HepG2 (cell line): ENCODE measurements around the gene SNX6. TPM values are rescaled to one million over a fixed set of nuclear protein-coding genes. Genes with fewer than 3 reads are reported as not detected.

Experiments used
- ETS1 ChIP-seq: sonication (generic); formaldehyde crosslinking; IDR thresholded peaks from 2 replicates; pipeline ENCODE4 v1.4.0; 2020; ENCODE audit warnings: missing genetic modification reagents
- MXD1 ChIP-seq: sonication (generic); formaldehyde crosslinking; IDR thresholded peaks from 2 replicates; pipeline ENCODE4 v1.4.0; 2020; ENCODE audit warnings: mild to moderate bottlenecking, missing genetic modification reagents
- NPAS2 ChIP-seq: sonication (generic); formaldehyde crosslinking; IDR thresholded peaks from 2 replicates; pipeline ENCODE4 v1.8.0; 2022; ENCODE audit warnings: mild to moderate bottlenecking, missing genetic modification reagents, borderline replicate concordance
- PAXIP1 ChIP-seq: sonication (generic); formaldehyde crosslinking; conservative IDR thresholded peaks from 2 replicates; pipeline ENCODE4 v1.4.0; 2020; ENCODE audit warnings: mild to moderate bottlenecking, missing genetic modification reagents, moderate library complexity
- RBFOX2 ChIP-seq: fragments of 200-400 bp; formaldehyde crosslinking; IDR thresholded peaks from 2 replicates; pipeline ENCODE4 v1.6.1; 2017; ENCODE audit warnings: low read depth, mild to moderate bottlenecking, low read length
- SMARCC2 ChIP-seq: fragments of 450-650 bp; IDR thresholded peaks from 2 replicates; pipeline ENCODE4 v1.6.1; 2017; ENCODE audit warnings: antibody characterized with exemption, mild to moderate bottlenecking
- ZBTB3 ChIP-seq: sonication (generic); formaldehyde crosslinking; IDR thresholded peaks from 2 replicates; pipeline ENCODE4 v1.4.0; 2020; ENCODE audit warnings: low read depth, mild to moderate bottlenecking, moderate library complexity, missing genetic modification reagents, borderline replicate concordance
- ZBTB37 ChIP-seq: sonication (generic); formaldehyde crosslinking; IDR thresholded peaks from 2 replicates; pipeline ENCODE4 v1.4.0; 2020; ENCODE audit warnings: mild to moderate bottlenecking, missing genetic modification reagents
- ZBTB38 ChIP-seq: sonication (generic); formaldehyde crosslinking; IDR thresholded peaks from 2 replicates; pipeline ENCODE4 v1.5.1; 2020; ENCODE audit warnings: mild to moderate bottlenecking, missing genetic modification reagents
- ZBTB42 ChIP-seq: sonication (generic); formaldehyde crosslinking; IDR thresholded peaks from 2 replicates; pipeline ENCODE4 v1.5.0; 2020; ENCODE audit warnings: mild to moderate bottlenecking, missing genetic modification reagents
- ZBTB7B ChIP-seq: sonication (generic); formaldehyde crosslinking; IDR thresholded peaks from 2 replicates; pipeline ENCODE4 v1.4.0; 2020; ENCODE audit warnings: missing genetic modification reagents
- ZFP36L2 ChIP-seq: sonication (generic); formaldehyde crosslinking; IDR thresholded peaks from 2 replicates; pipeline ENCODE4 v1.4.0; 2020; ENCODE audit warnings: missing genetic modification reagents
- ZNF326 ChIP-seq: sonication (generic); formaldehyde crosslinking; IDR thresholded peaks from 2 replicates; pipeline ENCODE4 v1.4.0; 2020; ENCODE audit warnings: missing genetic modification reagents, borderline replicate concordance
- ZNF354B ChIP-seq: sonication (generic); formaldehyde crosslinking; IDR thresholded peaks from 2 replicates; pipeline ENCODE4 v1.8.0; 2022; ENCODE audit warnings: mild to moderate bottlenecking, missing genetic modification reagents
- polyA plus RNA-seq, 8 experiments: library from polyadenylated mRNA; depleted of rRNA in 3 of 8; stranded (reverse) in 7 of 8; unstranded in 1 of 8; fragments of >200 nt; fragmentation: Illumina TruSeq in 4 of 8; extraction: Trizol in 4 of 8; gene quantifications; 2 replicates each; pipeline versions ENCODE4 v1.2.1 to v1.2.3, GENCODE V29; 2011 to 2016; ENCODE audit warnings: low read depth in 4 of 8, missing spikeins in 1 of 8, mixed read lengths in 1 of 8; ENCODE audit not compliant: insufficient read depth in 1 of 8
- total RNA-seq, 5 experiments: library from RNA; depleted of rRNA; stranded (reverse); fragments of >200 nt; fragmentation: Illumina TruSeq; extraction: Trizol; gene quantifications; 2 replicates each; pipeline ENCODE4 v1.2.3, GENCODE V29; 2016; ENCODE audit warnings: low read depth in 1 of 5
- TF ChIP-seq, protein P1 (sequence below): sonication (generic); formaldehyde crosslinking; IDR thresholded peaks from 2 replicates; pipeline ENCODE4 v1.4.0; 2020; ENCODE audit warnings: missing genetic modification reagents

Gene SNX6
- total and polyA plus RNA-seq, 2 of the 13 experiments (the other 11 are each of a cell fraction or from before 2014, with no cell fraction given): 92.3 to 169 TPM

DNA sequence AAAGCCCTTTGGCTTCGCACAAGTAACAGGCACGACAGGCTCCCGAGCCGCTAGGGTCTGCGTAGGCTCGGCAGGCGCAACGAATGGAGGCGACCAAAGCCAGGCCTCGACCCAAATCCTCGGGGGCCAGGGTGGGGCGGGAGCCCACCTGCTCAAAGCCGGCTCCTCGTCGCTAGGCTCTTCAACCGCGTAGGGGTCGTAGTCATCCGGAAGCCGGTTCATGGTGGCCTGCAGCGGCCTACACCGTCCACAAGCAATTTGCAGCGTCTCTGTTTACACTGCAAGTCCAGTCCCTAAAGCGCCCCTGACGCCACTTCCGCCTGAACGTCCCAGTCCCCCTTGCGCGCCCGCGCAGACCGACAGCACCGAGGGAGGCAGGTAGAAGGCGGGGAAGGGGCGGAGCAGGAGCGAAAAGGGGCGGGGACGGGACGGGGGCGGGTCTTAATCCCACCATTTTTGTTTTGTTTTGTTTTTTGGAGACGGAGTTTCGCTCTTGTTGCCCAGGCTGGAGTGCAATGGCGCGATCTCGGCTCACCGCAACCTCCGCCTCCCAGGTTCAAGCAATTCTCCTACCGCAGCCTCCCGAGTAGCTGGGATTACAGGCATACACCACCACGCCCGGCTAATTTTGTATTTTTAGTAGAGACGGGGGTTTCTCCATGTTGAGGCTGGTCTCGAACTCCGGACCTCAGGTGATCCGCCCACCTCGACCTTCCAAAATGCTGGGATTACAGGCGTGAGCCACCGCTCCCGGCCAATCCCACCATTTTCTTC is 90.4 kb downstream of the SNX6 start, which contains the start of gene EAPP (continued):
- TF ChIP-seq ZBTB37 (CRISPR knock-in tag) (0 out of 2 replicates have a peak, but pooled peaks have one; percentile 55), ZNF326 (CRISPR knock-in tag) (peak; percentile 77), ETS1 (CRISPR knock-in tag) (no peak), ZBTB7B (CRISPR knock-in tag) (peak; percentile 99), ZNF354B (CRISPR knock-in tag) (no peak), MXD1 (CRISPR knock-in tag) (peak; percentile 96), PAXIP1 (CRISPR knock-in tag) (peak; percentile 91), ZBTB42 (CRISPR knock-in tag) (peak; percentile 62; the same call in 1 of the 2 replicates), SMARCC2 (0 out of 2 replicates have a peak, but pooled peaks have one; percentile 7), ZFP36L2 (0 out of 2 replicates have a peak, but pooled peaks have one; percentile 73), RBFOX2 (peak; percentile 98), ZBTB38 (CRISPR knock-in tag) (peak; percentile 98), ZBTB3 (CRISPR knock-in tag) (peak; percentile 94), NPAS2 (CRISPR knock-in tag) (no peak)
- TF ChIP-seq, protein P1, sequence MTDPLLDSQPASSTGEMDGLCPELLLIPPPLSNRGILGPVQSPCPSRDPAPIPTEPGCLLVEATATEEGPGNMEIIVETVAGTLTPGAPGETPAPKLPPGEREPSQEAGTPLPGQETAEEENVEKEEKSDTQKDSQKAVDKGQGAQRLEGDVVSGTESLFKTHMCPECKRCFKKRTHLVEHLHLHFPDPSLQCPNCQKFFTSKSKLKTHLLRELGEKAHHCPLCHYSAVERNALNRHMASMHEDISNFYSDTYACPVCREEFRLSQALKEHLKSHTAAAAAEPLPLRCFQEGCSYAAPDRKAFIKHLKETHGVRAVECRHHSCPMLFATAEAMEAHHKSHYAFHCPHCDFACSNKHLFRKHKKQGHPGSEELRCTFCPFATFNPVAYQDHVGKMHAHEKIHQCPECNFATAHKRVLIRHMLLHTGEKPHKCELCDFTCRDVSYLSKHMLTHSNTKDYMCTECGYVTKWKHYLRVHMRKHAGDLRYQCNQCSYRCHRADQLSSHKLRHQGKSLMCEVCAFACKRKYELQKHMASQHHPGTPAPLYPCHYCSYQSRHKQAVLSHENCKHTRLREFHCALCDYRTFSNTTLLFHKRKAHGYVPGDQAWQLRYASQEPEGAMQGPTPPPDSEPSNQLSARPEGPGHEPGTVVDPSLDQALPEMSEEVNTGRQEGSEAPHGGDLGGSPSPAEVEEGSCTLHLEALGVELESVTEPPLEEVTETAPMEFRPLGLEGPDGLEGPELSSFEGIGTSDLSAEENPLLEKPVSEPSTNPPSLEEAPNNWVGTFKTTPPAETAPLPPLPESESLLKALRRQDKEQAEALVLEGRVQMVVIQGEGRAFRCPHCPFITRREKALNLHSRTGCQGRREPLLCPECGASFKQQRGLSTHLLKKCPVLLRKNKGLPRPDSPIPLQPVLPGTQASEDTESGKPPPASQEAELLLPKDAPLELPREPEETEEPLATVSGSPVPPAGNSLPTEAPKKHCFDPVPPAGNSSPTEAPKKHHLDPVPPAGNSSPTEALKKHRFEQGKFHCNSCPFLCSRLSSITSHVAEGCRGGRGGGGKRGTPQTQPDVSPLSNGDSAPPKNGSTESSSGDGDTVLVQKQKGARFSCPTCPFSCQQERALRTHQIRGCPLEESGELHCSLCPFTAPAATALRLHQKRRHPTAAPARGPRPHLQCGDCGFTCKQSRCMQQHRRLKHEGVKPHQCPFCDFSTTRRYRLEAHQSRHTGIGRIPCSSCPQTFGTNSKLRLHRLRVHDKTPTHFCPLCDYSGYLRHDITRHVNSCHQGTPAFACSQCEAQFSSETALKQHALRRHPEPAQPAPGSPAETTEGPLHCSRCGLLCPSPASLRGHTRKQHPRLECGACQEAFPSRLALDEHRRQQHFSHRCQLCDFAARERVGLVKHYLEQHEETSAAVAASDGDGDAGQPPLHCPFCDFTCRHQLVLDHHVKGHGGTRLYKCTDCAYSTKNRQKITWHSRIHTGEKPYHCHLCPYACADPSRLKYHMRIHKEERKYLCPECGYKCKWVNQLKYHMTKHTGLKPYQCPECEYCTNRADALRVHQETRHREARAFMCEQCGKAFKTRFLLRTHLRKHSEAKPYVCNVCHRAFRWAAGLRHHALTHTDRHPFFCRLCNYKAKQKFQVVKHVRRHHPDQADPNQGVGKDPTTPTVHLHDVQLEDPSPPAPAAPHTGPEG (CRISPR knock-in tag): peak; percentile 91
